Thoracic aorta (tissue), 2 donors: ENCODE results near the gene GNAS. TPM values are rescaled to one million over a fixed set of nuclear protein-coding genes. Genes with fewer than 3 reads are reported as not detected.

Experiments
- ATAC-seq: fragments of 150-250 bp; one replicate; pipeline ENCODE4 v1.8.0; 2017; ENCODE audit warnings: low read depth; ENCODE audit not compliant: insufficient number of reproducible peaks, low FRiP score
- DNase-seq: peaks from one replicate; pipeline ENCODE4 v3.0.0-alpha.2; 2020; ENCODE audit warnings: low spot score
- H3K27ac ChIP-seq, 2 donors: fragments of 200-600 bp; sonication (generic); 1 replicate in 1 of 2; 2 replicates in 1 of 2; pipeline ENCODE4 v1.5.1; 2016; ENCODE audit warnings: mild to moderate bottlenecking in 2 of 2, moderate library complexity in 2 of 2
- H3K27me3 ChIP-seq: fragments of 200-600 bp; sonication (generic); replicated peaks from 2 replicates; pipeline ENCODE4 v1.6.0; 2016; ENCODE audit warnings: mild to moderate bottlenecking; ENCODE audit not compliant: insufficient read depth
- H3K36me3 ChIP-seq: fragments of 200-600 bp; sonication (generic); one replicate; pipeline ENCODE4 v1.5.1; 2016
- H3K4me1 ChIP-seq, 2 donors: fragments of 200-600 bp; sonication (generic); 1 replicate in 1 of 2; 2 replicates in 1 of 2; pipeline versions ENCODE4 v1.5.1 to v1.6.0; 2016; ENCODE audit warnings: low read depth in 2 of 2, mild to moderate bottlenecking in 1 of 2; ENCODE audit not compliant: control insufficient read depth in 1 of 2
- H3K4me3 ChIP-seq: fragments of 200-600 bp; sonication (generic); 2 replicates; pipeline ENCODE4 v1.5.1; 2016; ENCODE audit warnings: mild to moderate bottlenecking
- H3K9me3 ChIP-seq: fragments of 200-600 bp; sonication (generic); 2 replicates; pipeline ENCODE4 v1.5.1; 2016
- total RNA-seq, 2 donors: library from RNA; depleted of rRNA; stranded (reverse); fragments of >200 nt; gene quantifications; one replicate each; pipeline versions ENCODE4 v1.1.0 to v1.2.3, GENCODE V29; 2016
- TF ChIP-seq, protein P1 (sequence below): fragments of 200-600 bp; sonication (generic); IDR thresholded peaks from one replicate; pipeline ENCODE4 v1.5.1; 2019; ENCODE audit warnings: antibody characterized with exemption

Gene GNAS
- total RNA-seq, 2 donors from 2014 or later, result 742 to 943 TPM

DNA sequence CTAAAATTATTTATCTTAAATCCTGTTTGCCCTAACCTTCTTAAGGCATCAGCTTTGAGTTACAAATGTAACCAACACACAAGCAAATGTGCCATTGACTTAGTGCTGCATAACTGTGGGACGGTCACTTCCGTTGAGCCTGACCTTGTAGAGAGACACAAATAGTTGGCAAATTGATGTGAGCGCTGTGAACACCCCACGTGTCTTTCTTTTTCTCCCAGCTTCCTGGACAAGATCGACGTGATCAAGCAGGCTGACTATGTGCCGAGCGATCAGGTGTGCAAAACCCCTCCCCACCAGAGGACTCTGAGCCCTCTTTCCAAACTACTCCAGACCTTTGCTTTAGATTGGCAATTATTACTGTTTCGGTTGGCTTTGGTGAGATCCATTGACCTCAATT, 56.4 kb downstream of the GNAS start:
- TF ChIP-seq, protein P1, sequence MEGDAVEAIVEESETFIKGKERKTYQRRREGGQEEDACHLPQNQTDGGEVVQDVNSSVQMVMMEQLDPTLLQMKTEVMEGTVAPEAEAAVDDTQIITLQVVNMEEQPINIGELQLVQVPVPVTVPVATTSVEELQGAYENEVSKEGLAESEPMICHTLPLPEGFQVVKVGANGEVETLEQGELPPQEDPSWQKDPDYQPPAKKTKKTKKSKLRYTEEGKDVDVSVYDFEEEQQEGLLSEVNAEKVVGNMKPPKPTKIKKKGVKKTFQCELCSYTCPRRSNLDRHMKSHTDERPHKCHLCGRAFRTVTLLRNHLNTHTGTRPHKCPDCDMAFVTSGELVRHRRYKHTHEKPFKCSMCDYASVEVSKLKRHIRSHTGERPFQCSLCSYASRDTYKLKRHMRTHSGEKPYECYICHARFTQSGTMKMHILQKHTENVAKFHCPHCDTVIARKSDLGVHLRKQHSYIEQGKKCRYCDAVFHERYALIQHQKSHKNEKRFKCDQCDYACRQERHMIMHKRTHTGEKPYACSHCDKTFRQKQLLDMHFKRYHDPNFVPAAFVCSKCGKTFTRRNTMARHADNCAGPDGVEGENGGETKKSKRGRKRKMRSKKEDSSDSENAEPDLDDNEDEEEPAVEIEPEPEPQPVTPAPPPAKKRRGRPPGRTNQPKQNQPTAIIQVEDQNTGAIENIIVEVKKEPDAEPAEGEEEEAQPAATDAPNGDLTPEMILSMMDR, result no peak
- Histone ChIP-seq H3K9me3 (no peaks in the 10 kb centered on the region), H3K27ac (peak overlapping the region; percentile 84 to 92), H3K27me3 (no peaks in the 10 kb centered on the region), H3K4me1 (peaks cover 30 to 62% of the 10 kb centered on the region in 2 donors), H3K36me3 (peaks cover 49% of the 10 kb centered on the region), H3K4me3 (no peak overlapping the region)
- DNase-seq (no peak), ATAC-seq (no peak)

GRCh38 chr20:58909585-58909984, 57.1 kb downstream of the GNAS start:
- Histone ChIP-seq H3K4me1 (peaks cover 30 to 59% of the 10 kb centered on the region in 2 donors), H3K27ac (no peak overlapping the region), H3K4me3 (no peak overlapping the region), H3K27me3 (no peaks in the 10 kb centered on the region), H3K9me3 (no peaks in the 10 kb centered on the region), H3K36me3 (peaks cover 47% of the 10 kb centered on the region)
- TF ChIP-seq, protein P1, result no peak
- DNase-seq (no peak), ATAC-seq (no peak)

GRCh38 chr20:58910473-58910872, 58.0 kb downstream of the GNAS start:
- ATAC-seq (no peak), DNase-seq (no peak)
- Histone ChIP-seq H3K9me3 (no peaks in the 10 kb centered on the region), H3K4me1 (peaks cover 30 to 50% of the 10 kb centered on the region in 2 donors), H3K4me3 (no peak overlapping the region), H3K27ac (no peak overlapping the region), H3K36me3 (peaks cover 40% of the 10 kb centered on the region), H3K27me3 (no peaks in the 10 kb centered on the region)
- TF ChIP-seq, protein P1, result no peak

DNA sequence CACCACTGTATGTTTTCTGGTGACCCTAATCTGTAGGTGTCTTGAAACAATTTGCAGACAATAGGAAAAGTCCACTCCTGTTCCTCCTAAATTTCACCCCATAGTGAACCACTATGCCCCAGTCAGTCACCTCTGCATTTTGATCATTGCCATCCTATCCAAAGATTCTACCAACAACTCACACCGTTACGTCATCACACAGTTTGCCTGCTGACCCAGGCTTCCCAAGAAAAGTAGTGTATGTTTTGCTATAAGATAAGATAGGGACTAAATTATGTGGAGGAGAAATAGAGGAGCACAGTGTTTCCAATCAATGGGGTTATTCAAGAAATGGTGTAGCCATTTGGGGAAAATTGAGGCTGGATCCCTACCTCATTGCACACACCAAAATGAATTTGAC, 58.8 kb downstream of the GNAS start:
- TF ChIP-seq, protein P1, result no peak
- peaks cover 31% of the 10 kb centered on the region for H3K36me3 ChIP-seq

GRCh38 chr20:58911970-58912369, 59.5 kb downstream of the GNAS start:
- Histone ChIP-seq H3K4me1 (peaks cover 21 to 35% of the 10 kb centered on the region in 2 donors), H3K27me3 (no peaks in the 10 kb centered on the region), H3K4me3 (no peak overlapping the region), H3K9me3 (no peaks in the 10 kb centered on the region), H3K27ac (no peak overlapping the region), H3K36me3 (peaks cover 30% of the 10 kb centered on the region)
- TF ChIP-seq, protein P1, result no peak
- ATAC-seq, result no peak
- no peak for DNase-seq

More for the DNA sequence above, 58.8 kb downstream of the GNAS start:
- ATAC-seq (no peak), DNase-seq (no peak)
- Histone ChIP-seq H3K4me1 (peaks cover 28 to 42% of the 10 kb centered on the region in 2 donors), H3K27me3 (no peaks in the 10 kb centered on the region), H3K27ac (no peak overlapping the region), H3K9me3 (no peaks in the 10 kb centered on the region), H3K4me3 (no peak overlapping the region)
